WTC11 (cell line): Measurements from ENCODE around the gene ZIC5. TPM values are rescaled to one million over a fixed set of nuclear protein-coding genes. Genes with fewer than 3 reads are reported as not detected.

Source experiments
- ATAC-seq: fragments of 200-7000 bp; cut with Tn5 transposase; 2 replicates; pipeline ENCODE4 v1.10.0; 2021; ENCODE audit warnings: mild to moderate bottlenecking, moderate library complexity
- CTCF ChIA-PET: fragments of 300-600 bp; sonication (Branson Sonifier 250); formaldehyde crosslinking; loops from one replicate; lab custom pipeline; 2021; ENCODE audit warnings: antibody characterized with exemption; lab: Charles Lee
- POLR2A ChIA-PET: fragments of 350-600 bp; sonication (Branson Sonifier 250); formaldehyde crosslinking; loops from one replicate; lab custom pipeline; 2021; ENCODE audit warnings: antibody characterized with exemption; lab: Charles Lee
- DNase-seq: peaks from one replicate; pipeline ENCODE4 v3.0.0; 2021; ENCODE audit warnings: low spot score
- H3K27ac Mint-ChIP-seq: 2 replicates; pipeline ENCODE4 v1.8.0; 2021; ENCODE audit warnings: mixed read lengths
- H3K27me3 Mint-ChIP-seq: 2 replicates; pipeline ENCODE4 v1.8.0; 2021; ENCODE audit warnings: low read depth, mild to moderate bottlenecking, moderate library complexity, mixed read lengths
- H3K36me3 Mint-ChIP-seq: 2 replicates; pipeline ENCODE4 v1.8.0; 2021; ENCODE audit warnings: mixed read lengths
- H3K4me1 Mint-ChIP-seq: 2 replicates; pipeline ENCODE4 v1.8.0; 2022; ENCODE audit warnings: mixed read lengths
- H3K4me3 Mint-ChIP-seq: 2 replicates; pipeline ENCODE4 v1.8.0; 2021; ENCODE audit warnings: mild to moderate bottlenecking, moderate library complexity, mixed read lengths
- H3K9me3 Mint-ChIP-seq: 2 replicates; pipeline ENCODE4 v1.8.0; 2021; ENCODE audit warnings: mixed read lengths
- AR ChIP-seq: fragments of 250-450 bp; sonication (Bioruptor Pico); IDR thresholded peaks from 2 replicates; pipeline ENCODE4 v1.9.0; 2021; ENCODE audit warnings: mild to moderate bottlenecking
- CREM ChIP-seq: sonication (generic); formaldehyde crosslinking; IDR thresholded peaks from 2 replicates; pipeline ENCODE4 v1.8.1; 2022; ENCODE audit warnings: mild to moderate bottlenecking, missing genetic modification reagents, moderate library complexity
- E2F1 ChIP-seq: sonication (generic); formaldehyde crosslinking; IDR thresholded peaks from 2 replicates; pipeline ENCODE4 v1.8.0; 2022; ENCODE audit warnings: mild to moderate bottlenecking, missing genetic modification reagents
- EMX1 ChIP-seq: fragments of 250-450 bp; sonication (Bioruptor Pico); IDR thresholded peaks from 2 replicates; pipeline ENCODE4 v1.8.0; 2021; ENCODE audit warnings: mild to moderate bottlenecking
- FOXJ3 ChIP-seq: sonication (generic); formaldehyde crosslinking; IDR thresholded peaks from 2 replicates; pipeline ENCODE4 v1.9.0; 2021; ENCODE audit warnings: missing genetic modification reagents, mild to moderate bottlenecking, borderline replicate concordance
- FOXP1 ChIP-seq: sonication (generic); formaldehyde crosslinking; IDR thresholded peaks from 2 replicates; pipeline ENCODE4 v1.8.0; 2022; ENCODE audit warnings: missing genetic modification reagents, mild to moderate bottlenecking, moderate library complexity, borderline replicate concordance
- NFATC4 ChIP-seq: fragments of 250-450 bp; sonication (Bioruptor Pico); IDR thresholded peaks from 2 replicates; pipeline ENCODE4 v1.9.0; 2021; ENCODE audit warnings: mild to moderate bottlenecking
- NFYB ChIP-seq: sonication (generic); formaldehyde crosslinking; conservative IDR thresholded peaks from 2 replicates; pipeline ENCODE4 v1.8.0; 2022; ENCODE audit warnings: low read depth, missing genetic modification reagents
- PRRX2 ChIP-seq: fragments of 250-450 bp; sonication (Bioruptor Pico); IDR thresholded peaks from 2 replicates; pipeline ENCODE4 v1.8.0; 2021; ENCODE audit warnings: mild to moderate bottlenecking
- TP53 ChIP-seq: sonication (generic); formaldehyde crosslinking; IDR thresholded peaks from 2 replicates; pipeline ENCODE4 v1.8.1; 2023; ENCODE audit warnings: mild to moderate bottlenecking, missing genetic modification reagents
- ZNF416 ChIP-seq: fragments of 250-450 bp; sonication (Bioruptor Pico); IDR thresholded peaks from 2 replicates; pipeline ENCODE4 v1.9.0; 2021; ENCODE audit warnings: mild to moderate bottlenecking, inconsistent platforms
- ZNF671 ChIP-seq: fragments of 250-450 bp; sonication (Bioruptor Pico); IDR thresholded peaks from 2 replicates; pipeline ENCODE4 v1.8.0; 2021; ENCODE audit warnings: mild to moderate bottlenecking
- total RNA-seq: library from RNA; stranded (reverse); gene quantifications from 3 replicates; pipeline ENCODE4 v1.2.3, GENCODE V29; 2021
- TF ChIP-seq, protein P1 (sequence below): sonication (generic); formaldehyde crosslinking; conservative IDR thresholded peaks from 2 replicates; pipeline ENCODE4 v1.8.1; 2023; ENCODE audit warnings: mild to moderate bottlenecking, low read depth, missing genetic modification reagents, moderate library complexity
- TF ChIP-seq, protein P2 (sequence below): fragments of 250-450 bp; sonication (Bioruptor Pico); conservative IDR thresholded peaks from 2 replicates; pipeline ENCODE4 v1.9.0; 2021; ENCODE audit warnings: mild to moderate bottlenecking
- TF ChIP-seq, protein P3 (sequence below): fragments of 250-450 bp; sonication (Bioruptor Pico); IDR thresholded peaks from 2 replicates; pipeline ENCODE4 v1.8.0; 2021; ENCODE audit warnings: mild to moderate bottlenecking
- TF ChIP-seq, protein P4 (sequence below): fragments of 250-450 bp; sonication (Bioruptor Pico); IDR thresholded peaks from 2 replicates; pipeline ENCODE4 v1.9.0; 2021; ENCODE audit warnings: mild to moderate bottlenecking, borderline replicate concordance

The ZIC5 gene
- total RNA-seq, 1 experiment from 2014 or later, result 46.4 TPM

GRCh38 chr13:99962242-99962641 lies 9.3 kb downstream of the ZIC5 start:
- H3K27ac Mint-ChIP-seq, result no peak overlapping the region; the same call in 1 of the 2 replicates
- ChIA-PET POLR2A (interaction anchor here (0.8 to 1.2 kb wide), 3 partner anchors 18 to 170 kb away, joined by 3 to 5 read pairs (median 3); no protein-coding TSS in a partner anchor), CTCF (interaction anchor here (1.4 kb wide), 1 partner anchor 306 kb away, joined by 3 read pairs; no protein-coding TSS in a partner anchor)
- H3K9me3 Mint-ChIP-seq, result no peaks in the 10 kb centered on the region
- TF ChIP-seq, protein P1, sequence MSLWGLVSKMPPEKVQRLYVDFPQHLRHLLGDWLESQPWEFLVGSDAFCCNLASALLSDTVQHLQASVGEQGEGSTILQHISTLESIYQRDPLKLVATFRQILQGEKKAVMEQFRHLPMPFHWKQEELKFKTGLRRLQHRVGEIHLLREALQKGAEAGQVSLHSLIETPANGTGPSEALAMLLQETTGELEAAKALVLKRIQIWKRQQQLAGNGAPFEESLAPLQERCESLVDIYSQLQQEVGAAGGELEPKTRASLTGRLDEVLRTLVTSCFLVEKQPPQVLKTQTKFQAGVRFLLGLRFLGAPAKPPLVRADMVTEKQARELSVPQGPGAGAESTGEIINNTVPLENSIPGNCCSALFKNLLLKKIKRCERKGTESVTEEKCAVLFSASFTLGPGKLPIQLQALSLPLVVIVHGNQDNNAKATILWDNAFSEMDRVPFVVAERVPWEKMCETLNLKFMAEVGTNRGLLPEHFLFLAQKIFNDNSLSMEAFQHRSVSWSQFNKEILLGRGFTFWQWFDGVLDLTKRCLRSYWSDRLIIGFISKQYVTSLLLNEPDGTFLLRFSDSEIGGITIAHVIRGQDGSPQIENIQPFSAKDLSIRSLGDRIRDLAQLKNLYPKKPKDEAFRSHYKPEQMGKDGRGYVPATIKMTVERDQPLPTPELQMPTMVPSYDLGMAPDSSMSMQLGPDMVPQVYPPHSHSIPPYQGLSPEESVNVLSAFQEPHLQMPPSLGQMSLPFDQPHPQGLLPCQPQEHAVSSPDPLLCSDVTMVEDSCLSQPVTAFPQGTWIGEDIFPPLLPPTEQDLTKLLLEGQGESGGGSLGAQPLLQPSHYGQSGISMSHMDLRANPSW (CRISPR knock-in tag), result no peak
- TF ChIP-seq, protein P2, sequence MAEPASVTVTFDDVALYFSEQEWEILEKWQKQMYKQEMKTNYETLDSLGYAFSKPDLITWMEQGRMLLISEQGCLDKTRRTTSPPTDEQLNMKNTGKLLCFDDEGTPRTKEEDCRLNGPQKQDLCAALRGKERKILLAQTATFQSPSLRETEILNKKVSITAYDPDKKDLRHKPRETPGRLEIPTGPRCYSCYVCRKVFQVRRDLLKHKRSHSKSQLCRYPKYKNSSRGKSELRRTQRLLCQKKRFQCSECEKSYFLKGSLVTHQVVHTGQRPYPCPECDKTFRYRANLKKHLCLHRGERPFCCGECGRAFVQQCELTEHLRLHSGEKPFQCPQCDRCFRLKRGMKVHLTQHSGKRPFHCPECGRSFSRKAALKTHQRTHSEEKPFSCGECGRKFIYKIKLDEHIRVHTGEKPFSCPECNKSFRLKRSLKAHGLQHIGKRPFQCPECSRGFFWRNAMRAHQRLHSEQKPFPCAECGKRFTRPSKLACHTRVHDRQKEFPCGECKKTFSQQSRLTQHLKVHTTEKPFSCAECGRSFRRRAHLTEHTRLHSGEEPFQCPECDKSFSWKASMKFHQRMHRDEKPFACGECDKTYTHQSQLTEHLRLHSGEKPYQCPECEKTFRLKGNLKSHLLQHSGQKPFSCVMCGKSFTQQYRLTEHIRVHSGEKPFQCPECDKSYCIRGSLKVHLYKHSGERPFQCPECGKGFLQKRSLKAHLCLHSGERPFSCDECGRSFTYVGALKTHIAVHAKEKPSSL (CRISPR knock-in tag), result peak; percentile 50; the same call in 1 of the 2 replicates
- TF ChIP-seq CREM (CRISPR knock-in tag), result no peak
- TF ChIP-seq E2F1, result 0 out of 2 replicates have a peak, but pooled peaks have one; percentile 34
- TF ChIP-seq, protein P3, sequence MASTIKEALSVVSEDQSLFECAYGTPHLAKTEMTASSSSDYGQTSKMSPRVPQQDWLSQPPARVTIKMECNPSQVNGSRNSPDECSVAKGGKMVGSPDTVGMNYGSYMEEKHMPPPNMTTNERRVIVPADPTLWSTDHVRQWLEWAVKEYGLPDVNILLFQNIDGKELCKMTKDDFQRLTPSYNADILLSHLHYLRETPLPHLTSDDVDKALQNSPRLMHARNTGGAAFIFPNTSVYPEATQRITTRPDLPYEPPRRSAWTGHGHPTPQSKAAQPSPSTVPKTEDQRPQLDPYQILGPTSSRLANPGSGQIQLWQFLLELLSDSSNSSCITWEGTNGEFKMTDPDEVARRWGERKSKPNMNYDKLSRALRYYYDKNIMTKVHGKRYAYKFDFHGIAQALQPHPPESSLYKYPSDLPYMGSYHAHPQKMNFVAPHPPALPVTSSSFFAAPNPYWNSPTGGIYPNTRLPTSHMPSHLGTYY (CRISPR knock-in tag), result peak; percentile 70
- TF ChIP-seq AR (CRISPR knock-in tag), result peak; percentile 75; the same call in 1 of the 2 replicates
- TF ChIP-seq FOXP1, result no peak
- TF ChIP-seq PRRX2, result 0 out of 2 replicates have a peak, but pooled peaks have one; percentile 70
- no peak for TF ChIP-seq NFYB (CRISPR knock-in tag)
- TF ChIP-seq ZNF671 (CRISPR knock-in tag), result peak; percentile 76; the same call in 1 of the 2 replicates
- peak; percentile 88 for TF ChIP-seq NFATC4 (CRISPR knock-in tag)
- TF ChIP-seq FOXJ3 (CRISPR knock-in tag), result no peak
- no peak for TF ChIP-seq TP53
- TF ChIP-seq, protein P4, sequence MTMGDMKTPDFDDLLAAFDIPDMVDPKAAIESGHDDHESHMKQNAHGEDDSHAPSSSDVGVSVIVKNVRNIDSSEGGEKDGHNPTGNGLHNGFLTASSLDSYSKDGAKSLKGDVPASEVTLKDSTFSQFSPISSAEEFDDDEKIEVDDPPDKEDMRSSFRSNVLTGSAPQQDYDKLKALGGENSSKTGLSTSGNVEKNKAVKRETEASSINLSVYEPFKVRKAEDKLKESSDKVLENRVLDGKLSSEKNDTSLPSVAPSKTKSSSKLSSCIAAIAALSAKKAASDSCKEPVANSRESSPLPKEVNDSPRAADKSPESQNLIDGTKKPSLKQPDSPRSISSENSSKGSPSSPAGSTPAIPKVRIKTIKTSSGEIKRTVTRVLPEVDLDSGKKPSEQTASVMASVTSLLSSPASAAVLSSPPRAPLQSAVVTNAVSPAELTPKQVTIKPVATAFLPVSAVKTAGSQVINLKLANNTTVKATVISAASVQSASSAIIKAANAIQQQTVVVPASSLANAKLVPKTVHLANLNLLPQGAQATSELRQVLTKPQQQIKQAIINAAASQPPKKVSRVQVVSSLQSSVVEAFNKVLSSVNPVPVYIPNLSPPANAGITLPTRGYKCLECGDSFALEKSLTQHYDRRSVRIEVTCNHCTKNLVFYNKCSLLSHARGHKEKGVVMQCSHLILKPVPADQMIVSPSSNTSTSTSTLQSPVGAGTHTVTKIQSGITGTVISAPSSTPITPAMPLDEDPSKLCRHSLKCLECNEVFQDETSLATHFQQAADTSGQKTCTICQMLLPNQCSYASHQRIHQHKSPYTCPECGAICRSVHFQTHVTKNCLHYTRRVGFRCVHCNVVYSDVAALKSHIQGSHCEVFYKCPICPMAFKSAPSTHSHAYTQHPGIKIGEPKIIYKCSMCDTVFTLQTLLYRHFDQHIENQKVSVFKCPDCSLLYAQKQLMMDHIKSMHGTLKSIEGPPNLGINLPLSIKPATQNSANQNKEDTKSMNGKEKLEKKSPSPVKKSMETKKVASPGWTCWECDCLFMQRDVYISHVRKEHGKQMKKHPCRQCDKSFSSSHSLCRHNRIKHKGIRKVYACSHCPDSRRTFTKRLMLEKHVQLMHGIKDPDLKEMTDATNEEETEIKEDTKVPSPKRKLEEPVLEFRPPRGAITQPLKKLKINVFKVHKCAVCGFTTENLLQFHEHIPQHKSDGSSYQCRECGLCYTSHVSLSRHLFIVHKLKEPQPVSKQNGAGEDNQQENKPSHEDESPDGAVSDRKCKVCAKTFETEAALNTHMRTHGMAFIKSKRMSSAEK (CRISPR knock-in tag), result peak; percentile 87
- TF ChIP-seq EMX1 (CRISPR knock-in tag), result peak; percentile 89
- TF ChIP-seq ZNF416 (CRISPR knock-in tag), result 0 out of 2 replicates have a peak, but pooled peaks have one; percentile 77
- ATAC-seq (no peak), DNase-seq (no peak)
- peaks cover 31% of the 10 kb centered on the region for H3K36me3 Mint-ChIP-seq
- peaks cover 77% of the 10 kb centered on the region for H3K4me1 Mint-ChIP-seq
- peak overlapping the region; percentile 22; the same call in 1 of the 2 replicates for H3K4me3 Mint-ChIP-seq
- peaks cover 41% of the 10 kb centered on the region for H3K27me3 Mint-ChIP-seq
